Measurements from ENCODE around the gene SIRPA.

The SIRPA gene

GRCh38 chr20:1934156-1934555, 38.9 kb downstream of the SIRPA start:
- TF ChIP-seq ZNF274 (IDR thresholded peaks at IDR 0.05; ENCODE audit: low read depth, low read length) = no peak
- no peak overlapping the region for H3K4me3 ChIP-seq (ENCODE audit: low read length)

GRCh38 chr20:1934721-1935573, 39.7 kb downstream of the SIRPA start:
- TF ChIP-seq ZNF274 (IDR thresholded peaks at IDR 0.05; ENCODE audit: low read depth, low read length) = no peak
- no peak overlapping the region for H3K4me3 ChIP-seq (ENCODE audit: low read length)

GRCh38 chr20:1935696-1936366, 40.6 kb downstream of the SIRPA start:
- no peak for TF ChIP-seq ZNF274 (IDR thresholded peaks at IDR 0.05; ENCODE audit: low read depth, low read length)

GRCh38 chr20:1937316-1937976, 42.2 kb downstream of the SIRPA start:
- no peak overlapping the region for H3K4me3 ChIP-seq (ENCODE audit: low read length)
- TF ChIP-seq ZNF274 (IDR thresholded peaks at IDR 0.05; ENCODE audit: low read depth, low read length) = no peak

More at GRCh38 chr20:1935696-1936366, 40.6 kb downstream of the SIRPA start:
- H3K4me3 ChIP-seq (ENCODE audit: low read length) = no peak overlapping the region

- no peak overlapping the region for H3K4me3 ChIP-seq (ENCODE audit: low read length)
- TF ChIP-seq ZNF274 (IDR thresholded peaks at IDR 0.05; ENCODE audit: low read depth, low read length) = no peak
Observed at GRCh38 chr20:1938464-1939269, 43.5 kb downstream of the SIRPA start.

GRCh38 chr20:1939270-1939595, 44.0 kb downstream of the SIRPA start:
- no peak for TF ChIP-seq ZNF274 (IDR thresholded peaks at IDR 0.05; ENCODE audit: low read depth, low read length)

GRCh38 chr20:1940581-1940980, 45.4 kb downstream of the SIRPA start:
- H3K4me3 ChIP-seq (ENCODE audit: low read length) = no peak overlapping the region
- TF ChIP-seq ZNF274 (IDR thresholded peaks at IDR 0.05; ENCODE audit: low read depth, low read length) = no peak

More at GRCh38 chr20:1939270-1939595, 44.0 kb downstream of the SIRPA start:
- no peak overlapping the region for H3K4me3 ChIP-seq (ENCODE audit: low read length)

- no peak for TF ChIP-seq ZNF274 (IDR thresholded peaks at IDR 0.05; ENCODE audit: low read depth, low read length)
- H3K4me3 ChIP-seq (ENCODE audit: low read length) = no peak overlapping the region
Observed at GRCh38 chr20:1941226-1941625, 46.0 kb downstream of the SIRPA start.

GRCh38 chr20:1942061-1942460, 46.9 kb downstream of the SIRPA start:
- no peak overlapping the region for H3K4me3 ChIP-seq (ENCODE audit: low read length)
- no peak for TF ChIP-seq ZNF274 (IDR thresholded peaks at IDR 0.05; ENCODE audit: low read depth, low read length)

- no peak for TF ChIP-seq ZNF274 (IDR thresholded peaks at IDR 0.05; ENCODE audit: low read depth, low read length)
- no peak overlapping the region for H3K4me3 ChIP-seq (ENCODE audit: low read length)
Observed at GRCh38 chr20:1942486-1943274, 47.5 kb downstream of the SIRPA start.

GRCh38 chr20:1943275-1944002, 48.2 kb downstream of the SIRPA start:
- no peak for TF ChIP-seq ZNF274 (IDR thresholded peaks at IDR 0.05; ENCODE audit: low read depth, low read length)
- H3K4me3 ChIP-seq (ENCODE audit: low read length) = no peak overlapping the region

GRCh38 chr20:1944345-1945091, 49.3 kb downstream of the SIRPA start:
- TF ChIP-seq ZNF274 (IDR thresholded peaks at IDR 0.05; ENCODE audit: low read depth, low read length) = no peak
- no peak overlapping the region for H3K4me3 ChIP-seq (ENCODE audit: low read length)
